GM12878 (cell line): ENCODE results near the gene CCDC149.

ENCODE experiments used
- CBX3 ChIP-seq: fragments of 200-600 bp; sonication (generic); IDR thresholded peaks from 2 replicates; pipeline ENCODE4 v1.6.1; 2016; ENCODE audit warnings: low read depth, borderline replicate concordance
- ZZZ3 ChIP-seq: IDR thresholded peaks from 2 replicates; pipeline ENCODE4 v1.6.1; 2011; ENCODE audit warnings: low read depth; ENCODE audit not compliant: control insufficient read depth, insufficient read length
- TF ChIP-seq, protein P1 (sequence below), 3 experiments: IDR thresholded peaks in 2 of 3; conservative IDR thresholded peaks in 1 of 3; 2 replicates each; pipeline ENCODE4 v1.5.1; 2011; ENCODE audit warnings: low read depth in 3 of 3, low read length in 3 of 3, mild to moderate bottlenecking in 3 of 3, control low read depth in 2 of 3, moderate library complexity in 2 of 3, inconsistent platforms in 1 of 3, mixed read lengths in 1 of 3; ENCODE audit not compliant: control insufficient read depth in 2 of 3, insufficient read depth in 1 of 3; ENCODE audit errors: extremely low read depth in 1 of 3
- TF ChIP-seq, protein P2 (sequence below): fragments of 450-650 bp; IDR thresholded peaks from 2 replicates; pipeline ENCODE4 v1.6.1; 2017; ENCODE audit warnings: mild to moderate bottlenecking

DNA sequence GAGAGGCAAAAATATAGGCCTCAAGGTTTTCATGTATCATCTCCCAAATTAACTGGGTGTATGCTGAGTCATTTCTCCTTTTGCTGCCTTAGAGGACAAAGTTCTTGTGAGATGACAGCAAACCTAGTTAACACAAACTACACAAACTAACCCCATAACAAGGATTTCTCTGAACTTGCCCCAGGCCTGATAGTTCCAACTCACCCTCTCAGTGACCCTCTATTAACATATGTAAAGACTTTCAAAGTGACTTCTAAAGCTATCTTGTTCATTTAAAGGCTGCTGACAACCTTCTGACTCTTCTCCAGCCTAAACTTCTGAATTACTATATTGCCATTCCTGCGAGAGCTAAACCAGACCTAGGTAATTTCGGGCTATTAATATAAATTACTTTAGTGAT lies 43.2 kb upstream of the CCDC149 start:
- TF ChIP-seq, protein P1, sequence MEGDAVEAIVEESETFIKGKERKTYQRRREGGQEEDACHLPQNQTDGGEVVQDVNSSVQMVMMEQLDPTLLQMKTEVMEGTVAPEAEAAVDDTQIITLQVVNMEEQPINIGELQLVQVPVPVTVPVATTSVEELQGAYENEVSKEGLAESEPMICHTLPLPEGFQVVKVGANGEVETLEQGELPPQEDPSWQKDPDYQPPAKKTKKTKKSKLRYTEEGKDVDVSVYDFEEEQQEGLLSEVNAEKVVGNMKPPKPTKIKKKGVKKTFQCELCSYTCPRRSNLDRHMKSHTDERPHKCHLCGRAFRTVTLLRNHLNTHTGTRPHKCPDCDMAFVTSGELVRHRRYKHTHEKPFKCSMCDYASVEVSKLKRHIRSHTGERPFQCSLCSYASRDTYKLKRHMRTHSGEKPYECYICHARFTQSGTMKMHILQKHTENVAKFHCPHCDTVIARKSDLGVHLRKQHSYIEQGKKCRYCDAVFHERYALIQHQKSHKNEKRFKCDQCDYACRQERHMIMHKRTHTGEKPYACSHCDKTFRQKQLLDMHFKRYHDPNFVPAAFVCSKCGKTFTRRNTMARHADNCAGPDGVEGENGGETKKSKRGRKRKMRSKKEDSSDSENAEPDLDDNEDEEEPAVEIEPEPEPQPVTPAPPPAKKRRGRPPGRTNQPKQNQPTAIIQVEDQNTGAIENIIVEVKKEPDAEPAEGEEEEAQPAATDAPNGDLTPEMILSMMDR (IDR thresholded peaks at IDR 0.05 in 2 of 3, conservative IDR thresholded peaks at IDR 0.05 in 1 of 3; ENCODE audit: control insufficient read depth in 2 of 3, extremely low read depth in 1 of 3, insufficient read depth in 1 of 3, low read depth in 3 of 3, low read length in 3 of 3), result no peak
- TF ChIP-seq, protein P2, sequence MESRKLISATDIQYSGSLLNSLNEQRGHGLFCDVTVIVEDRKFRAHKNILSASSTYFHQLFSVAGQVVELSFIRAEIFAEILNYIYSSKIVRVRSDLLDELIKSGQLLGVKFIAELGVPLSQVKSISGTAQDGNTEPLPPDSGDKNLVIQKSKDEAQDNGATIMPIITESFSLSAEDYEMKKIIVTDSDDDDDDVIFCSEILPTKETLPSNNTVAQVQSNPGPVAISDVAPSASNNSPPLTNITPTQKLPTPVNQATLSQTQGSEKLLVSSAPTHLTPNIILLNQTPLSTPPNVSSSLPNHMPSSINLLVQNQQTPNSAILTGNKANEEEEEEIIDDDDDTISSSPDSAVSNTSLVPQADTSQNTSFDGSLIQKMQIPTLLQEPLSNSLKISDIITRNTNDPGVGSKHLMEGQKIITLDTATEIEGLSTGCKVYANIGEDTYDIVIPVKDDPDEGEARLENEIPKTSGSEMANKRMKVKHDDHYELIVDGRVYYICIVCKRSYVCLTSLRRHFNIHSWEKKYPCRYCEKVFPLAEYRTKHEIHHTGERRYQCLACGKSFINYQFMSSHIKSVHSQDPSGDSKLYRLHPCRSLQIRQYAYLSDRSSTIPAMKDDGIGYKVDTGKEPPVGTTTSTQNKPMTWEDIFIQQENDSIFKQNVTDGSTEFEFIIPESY, result no peak
- TF ChIP-seq ZZZ3 (no peak), CBX3 (no peak)
